HUES6 (cell line): ENCODE measurements around the gene LMOD1.

Experiments used
- H3K27ac ChIP-seq: 2 replicates; pipeline ENCODE4 v1.7.0; 2013; ENCODE audit warnings: low read depth, mild to moderate bottlenecking, low read length, inconsistent platforms
- H3K27me3 ChIP-seq: 2 replicates; pipeline ENCODE4 v1.6.1; 2013; ENCODE audit warnings: low read length; ENCODE audit not compliant: control insufficient read depth, insufficient read depth
- H3K36me3 ChIP-seq: 2 replicates; pipeline ENCODE4 v1.6.1; 2013; ENCODE audit warnings: low read length; ENCODE audit not compliant: control insufficient read depth, insufficient read depth
- H3K4me1 ChIP-seq: 2 replicates; pipeline ENCODE4 v1.6.1; 2013; ENCODE audit warnings: low read length; ENCODE audit not compliant: control insufficient read depth, insufficient read depth
- H3K4me3 ChIP-seq: 2 replicates; pipeline ENCODE4 v1.5.1; 2013; ENCODE audit warnings: low read depth, low read length
- H3K9ac ChIP-seq: one replicate; pipeline ENCODE4 v1.6.1; 2013; ENCODE audit warnings: mild to moderate bottlenecking, low read length
- H3K9me3 ChIP-seq: 2 replicates; pipeline ENCODE4 v1.6.1; 2013; ENCODE audit warnings: low read depth, low read length; ENCODE audit not compliant: control insufficient read depth, insufficient read depth

Gene LMOD1

GRCh38 chr1:201916649-201917249 lies 29.6 kb downstream of the LMOD1 start:
- Histone ChIP-seq H3K4me3 (no peak overlapping the region), H3K9me3 (no peaks in the 10 kb centered on the region), H3K27me3 (no peaks in the 10 kb centered on the region), H3K36me3 (no peaks in the 10 kb centered on the region), H3K4me1 (peaks cover 8% of the 10 kb centered on the region; the same call in 1 of the 2 replicates), H3K9ac (no peak overlapping the region), H3K27ac (no peak overlapping the region)

GRCh38 chr1:201914456-201915235 lies 31.7 kb downstream of the LMOD1 start:
- no peak overlapping the region for H3K9ac ChIP-seq
- H3K4me3 ChIP-seq: no peak overlapping the region
- H3K9me3 ChIP-seq: no peaks in the 10 kb centered on the region
- peaks cover 11% of the 10 kb centered on the region; the same call in 1 of the 2 replicates for H3K4me1 ChIP-seq
- H3K36me3 ChIP-seq: no peaks in the 10 kb centered on the region
- no peaks in the 10 kb centered on the region for H3K27me3 ChIP-seq
- H3K27ac ChIP-seq: no peak overlapping the region

GRCh38 chr1:201912832-201913231 lies 33.5 kb downstream of the LMOD1 start:
- Histone ChIP-seq H3K9ac (no peak overlapping the region), H3K36me3 (no peaks in the 10 kb centered on the region)

GRCh38 chr1:201911826-201912571 lies 34.3 kb downstream of the LMOD1 start:
- no peaks in the 10 kb centered on the region for H3K27me3 ChIP-seq
- peaks cover 6% of the 10 kb centered on the region; the same call in 1 of the 2 replicates for H3K4me1 ChIP-seq
- no peak overlapping the region for H3K27ac ChIP-seq
- no peak overlapping the region for H3K9ac ChIP-seq
- H3K9me3 ChIP-seq: no peaks in the 10 kb centered on the region
- no peak overlapping the region for H3K4me3 ChIP-seq
- H3K36me3 ChIP-seq: no peaks in the 10 kb centered on the region

More at GRCh38 chr1:201912832-201913231, 33.5 kb downstream of the LMOD1 start:
- peaks cover 6% of the 10 kb centered on the region; the same call in 1 of the 2 replicates for H3K4me1 ChIP-seq
- H3K9me3 ChIP-seq: no peaks in the 10 kb centered on the region
- H3K27me3 ChIP-seq: no peaks in the 10 kb centered on the region
- no peak overlapping the region for H3K4me3 ChIP-seq
- H3K27ac ChIP-seq: no peak overlapping the region

GRCh38 chr1:201907621-201908020 lies 38.7 kb downstream of the LMOD1 start:
- no peaks in the 10 kb centered on the region for H3K36me3 ChIP-seq
- no peak overlapping the region for H3K4me3 ChIP-seq
- H3K27ac ChIP-seq: no peak overlapping the region
- no peak overlapping the region for H3K9ac ChIP-seq
- no peaks in the 10 kb centered on the region for H3K27me3 ChIP-seq
- peaks cover 20% of the 10 kb centered on the region for H3K4me1 ChIP-seq
- H3K9me3 ChIP-seq: no peaks in the 10 kb centered on the region

GRCh38 chr1:201906336-201906735 lies 40.0 kb downstream of the LMOD1 start:
- H3K9me3 ChIP-seq: no peaks in the 10 kb centered on the region
- no peaks in the 10 kb centered on the region for H3K27me3 ChIP-seq
- H3K36me3 ChIP-seq: no peaks in the 10 kb centered on the region
- no peak overlapping the region for H3K9ac ChIP-seq
- no peak overlapping the region for H3K4me3 ChIP-seq
- H3K27ac ChIP-seq: no peak overlapping the region
- peaks cover 14% of the 10 kb centered on the region for H3K4me1 ChIP-seq

GRCh38 chr1:201905234-201905890 lies 41.0 kb downstream of the LMOD1 start:
- Histone ChIP-seq H3K4me3 (no peak overlapping the region), H3K4me1 (peaks cover 14% of the 10 kb centered on the region), H3K27me3 (no peaks in the 10 kb centered on the region), H3K9me3 (no peaks in the 10 kb centered on the region), H3K27ac (peak overlapping the region; percentile 46; the same call in 1 of the 2 replicates), H3K36me3 (no peaks in the 10 kb centered on the region), H3K9ac (peak overlapping the region; percentile 39)

- H3K9me3 ChIP-seq: no peaks in the 10 kb centered on the region
- H3K4me3 ChIP-seq: no peak overlapping the region
- H3K27me3 ChIP-seq: no peaks in the 10 kb centered on the region
- H3K9ac ChIP-seq: peak overlapping the region; percentile 39
- peak overlapping the region; percentile 46; the same call in 1 of the 2 replicates for H3K27ac ChIP-seq
- H3K36me3 ChIP-seq: no peaks in the 10 kb centered on the region
- peaks cover 14% of the 10 kb centered on the region for H3K4me1 ChIP-seq
These were observed 41.8 kb downstream of the LMOD1 start for GRCh38 chr1:201904579-201904978.

- no peak overlapping the region for H3K9ac ChIP-seq
- H3K27ac ChIP-seq: no peak overlapping the region
- no peak overlapping the region for H3K4me3 ChIP-seq
These were observed 43.2 kb downstream of the LMOD1 start for GRCh38 chr1:201903135-201903534.

GRCh38 chr1:201902198-201902597 lies 44.1 kb downstream of the LMOD1 start:
- H3K9ac ChIP-seq: no peak overlapping the region
- no peaks in the 10 kb centered on the region for H3K9me3 ChIP-seq
- no peak overlapping the region for H3K4me3 ChIP-seq
- peaks cover 14% of the 10 kb centered on the region for H3K4me1 ChIP-seq
- H3K36me3 ChIP-seq: no peaks in the 10 kb centered on the region
- H3K27ac ChIP-seq: no peak overlapping the region
- H3K27me3 ChIP-seq: no peaks in the 10 kb centered on the region

More at GRCh38 chr1:201903135-201903534, 43.2 kb downstream of the LMOD1 start:
- Histone ChIP-seq H3K27me3 (no peaks in the 10 kb centered on the region), H3K9me3 (no peaks in the 10 kb centered on the region), H3K4me1 (peaks cover 14% of the 10 kb centered on the region), H3K36me3 (no peaks in the 10 kb centered on the region)
